ENCODE results near the gene PXK.

- TF ChIP-seq, protein P1, sequence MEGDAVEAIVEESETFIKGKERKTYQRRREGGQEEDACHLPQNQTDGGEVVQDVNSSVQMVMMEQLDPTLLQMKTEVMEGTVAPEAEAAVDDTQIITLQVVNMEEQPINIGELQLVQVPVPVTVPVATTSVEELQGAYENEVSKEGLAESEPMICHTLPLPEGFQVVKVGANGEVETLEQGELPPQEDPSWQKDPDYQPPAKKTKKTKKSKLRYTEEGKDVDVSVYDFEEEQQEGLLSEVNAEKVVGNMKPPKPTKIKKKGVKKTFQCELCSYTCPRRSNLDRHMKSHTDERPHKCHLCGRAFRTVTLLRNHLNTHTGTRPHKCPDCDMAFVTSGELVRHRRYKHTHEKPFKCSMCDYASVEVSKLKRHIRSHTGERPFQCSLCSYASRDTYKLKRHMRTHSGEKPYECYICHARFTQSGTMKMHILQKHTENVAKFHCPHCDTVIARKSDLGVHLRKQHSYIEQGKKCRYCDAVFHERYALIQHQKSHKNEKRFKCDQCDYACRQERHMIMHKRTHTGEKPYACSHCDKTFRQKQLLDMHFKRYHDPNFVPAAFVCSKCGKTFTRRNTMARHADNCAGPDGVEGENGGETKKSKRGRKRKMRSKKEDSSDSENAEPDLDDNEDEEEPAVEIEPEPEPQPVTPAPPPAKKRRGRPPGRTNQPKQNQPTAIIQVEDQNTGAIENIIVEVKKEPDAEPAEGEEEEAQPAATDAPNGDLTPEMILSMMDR (IDR thresholded peaks at IDR 0.05; ENCODE audit: low read depth, low read length), result no peak
- TF ChIP-seq POLR2A (IDR thresholded peaks at IDR 0.05; ENCODE audit: extremely low read depth, insufficient read length) (no peak), MYC (IDR thresholded peaks at IDR 0.05; ENCODE audit: low read depth, low read length) (no peak)
- TF ChIP-seq, protein P2, sequence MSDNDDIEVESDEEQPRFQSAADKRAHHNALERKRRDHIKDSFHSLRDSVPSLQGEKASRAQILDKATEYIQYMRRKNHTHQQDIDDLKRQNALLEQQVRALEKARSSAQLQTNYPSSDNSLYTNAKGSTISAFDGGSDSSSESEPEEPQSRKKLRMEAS (IDR thresholded peaks at IDR 0.05; ENCODE audit: low read depth, low read length), result no peak
Observed at GRCh38 chr3:58394339-58394738, 61.6 kb downstream of the PXK start.
